Caco-2 (cell line): Measurements from ENCODE around the gene CACNA1A. TPM values are rescaled to one million over a fixed set of nuclear protein-coding genes. Genes with fewer than 3 reads are reported as not detected.

ENCODE experiments used
- BruUV-seq: library from RNA; stranded (reverse); fragments of 400-500 nt; replicated peaks from 2 replicates; lab custom pipeline; 2021; lab: Mats Ljungman, UMichigan
- CTCF ChIA-PET: fragments of 300-600 bp; sonication (Branson Sonifier 250); formaldehyde crosslinking; loops from one replicate; lab custom pipeline; 2022; ENCODE audit warnings: antibody characterized with exemption; lab: Charles Lee
- POLR2A ChIA-PET: fragments of 300-600 bp; sonication (Branson Sonifier 250); formaldehyde crosslinking; loops from one replicate; lab custom pipeline; 2022; ENCODE audit warnings: antibody characterized with exemption; lab: Charles Lee
- DNase-seq, 2 experiments: peaks; one replicate each; pipeline versions ENCODE4 v3.0.0 to v3.0.0-alpha.2; 2020 to 2022
- H3K27me3 ChIP-seq: replicated peaks from 2 replicates; pipeline ENCODE4 v1.6.0; 2011; ENCODE audit warnings: low read length; ENCODE audit not compliant: control insufficient read depth, insufficient read depth
- H3K36me3 ChIP-seq: 2 replicates; pipeline ENCODE4 v1.5.1; 2011; ENCODE audit warnings: low read length; ENCODE audit not compliant: control insufficient read depth, insufficient read depth
- H3K4me1 ChIP-seq: fragments of 250-450 bp; sonication (Bioruptor Pico); 2 replicates; pipeline ENCODE4 v1.5.1; 2020; ENCODE audit warnings: mild to moderate bottlenecking
- H3K4me3 ChIP-seq: 2 replicates; pipeline ENCODE4 v1.5.1; 2011; ENCODE audit warnings: low read depth, mild to moderate bottlenecking, control low read depth, low read length
- H3K9me3 ChIP-seq: fragments of 250-450 bp; sonication (Bioruptor Pico); 2 replicates; pipeline ENCODE4 v1.5.1; 2020; ENCODE audit warnings: mild to moderate bottlenecking, moderate library complexity
- H3K27ac Mint-ChIP-seq: one replicate; pipeline ENCODE4 v1.8.0; 2022; ENCODE audit warnings: mixed read lengths; ENCODE audit not compliant: unreplicated experiment
- H3K27me3 Mint-ChIP-seq: one replicate; pipeline ENCODE4 v1.8.0; 2022; ENCODE audit warnings: mixed read lengths; ENCODE audit not compliant: insufficient read depth, unreplicated experiment
- H3K36me3 Mint-ChIP-seq: one replicate; pipeline ENCODE4 v1.8.0; 2022; ENCODE audit warnings: mild to moderate bottlenecking, mixed read lengths; ENCODE audit not compliant: insufficient read depth, unreplicated experiment
- H3K4me1 Mint-ChIP-seq: one replicate; pipeline ENCODE4 v1.8.0; 2022; ENCODE audit warnings: low read depth, mixed read lengths; ENCODE audit not compliant: unreplicated experiment
- H3K4me3 Mint-ChIP-seq: one replicate; pipeline ENCODE4 v1.8.0; 2022; ENCODE audit warnings: mild to moderate bottlenecking, moderate library complexity, mixed read lengths; ENCODE audit not compliant: unreplicated experiment
- H3K9me3 Mint-ChIP-seq: one replicate; pipeline ENCODE4 v1.8.0; 2022; ENCODE audit warnings: mixed read lengths; ENCODE audit not compliant: unreplicated experiment
- intact Hi-C: fragments of 100-400 bp; cut with micrococcal nuclease; formaldehyde crosslinking; loops from one replicate; pipeline ENCODE4 v1.10.0; 2022; ENCODE audit not compliant: unreplicated experiment
- total RNA-seq: library from RNA; stranded (reverse); gene quantifications from 2 replicates; pipeline ENCODE4 v1.2.3, GENCODE V29; 2022
- TF ChIP-seq, protein P1 (sequence below), 2 experiments: fragments of 200-600 bp in 1 of 2; IDR thresholded peaks; 1 replicate in 1 of 2; 2 replicates in 1 of 2; pipeline versions ENCODE4 v1.5.1 to v1.8.0; 2011 to 2022; ENCODE audit warnings: antibody characterized with exemption in 1 of 2, control low read depth in 1 of 2, inconsistent platforms in 1 of 2, low read depth in 1 of 2, low read length in 1 of 2, mild to moderate bottlenecking in 1 of 2, moderate library complexity in 1 of 2; ENCODE audit not compliant: insufficient read depth in 1 of 2, severe bottlenecking in 1 of 2, unreplicated experiment in 1 of 2

Gene CACNA1A
- total RNA-seq, 1 experiment from 2014 or later, result not detected

DNA sequence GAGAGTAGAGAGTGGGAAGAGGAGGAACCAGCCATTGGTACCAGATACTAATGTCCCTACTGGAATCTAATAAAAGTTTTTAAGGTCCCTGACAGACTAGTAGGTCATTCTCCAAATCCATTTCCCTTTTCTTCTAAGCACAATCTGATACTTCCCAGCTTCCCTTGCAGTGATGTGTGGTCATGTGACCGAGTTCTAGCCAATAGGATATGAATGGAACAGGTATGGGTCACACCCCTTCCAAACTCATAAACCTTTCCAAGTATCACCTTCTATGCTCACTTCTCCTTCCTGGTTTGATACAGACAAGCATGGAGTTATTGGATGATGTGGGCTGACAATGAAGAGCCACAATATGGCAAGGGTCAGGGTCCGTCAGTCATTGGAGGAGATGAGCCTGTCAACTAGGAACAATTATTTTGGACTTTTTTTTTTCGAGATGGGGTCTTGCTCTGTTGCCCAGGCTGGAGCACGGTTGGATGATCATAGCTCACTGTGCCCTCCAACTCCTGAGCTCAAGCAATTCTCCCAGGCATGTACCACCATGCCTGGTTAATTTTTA lies 54.8 kb downstream of the CACNA1A start:
- Histone ChIP-seq H3K27me3 (no peaks in the 10 kb centered on the region), H3K4me1 (no peaks in the 10 kb centered on the region), H3K4me3 (no peak overlapping the region), H3K9me3 (no peaks in the 10 kb centered on the region), H3K36me3 (no peaks in the 10 kb centered on the region)
- H3K9me3 Mint-ChIP-seq, result peaks cover 17% of the 10 kb centered on the region
- no TSS peak for BruUV-seq
- no peak overlapping the region for H3K4me3 Mint-ChIP-seq
- no peak overlapping the region for H3K27ac Mint-ChIP-seq
- intact Hi-C loops, result no loop called here
- ChIA-PET CTCF (no interaction called here), POLR2A (no interaction called here)
- TF ChIP-seq, protein P1, sequence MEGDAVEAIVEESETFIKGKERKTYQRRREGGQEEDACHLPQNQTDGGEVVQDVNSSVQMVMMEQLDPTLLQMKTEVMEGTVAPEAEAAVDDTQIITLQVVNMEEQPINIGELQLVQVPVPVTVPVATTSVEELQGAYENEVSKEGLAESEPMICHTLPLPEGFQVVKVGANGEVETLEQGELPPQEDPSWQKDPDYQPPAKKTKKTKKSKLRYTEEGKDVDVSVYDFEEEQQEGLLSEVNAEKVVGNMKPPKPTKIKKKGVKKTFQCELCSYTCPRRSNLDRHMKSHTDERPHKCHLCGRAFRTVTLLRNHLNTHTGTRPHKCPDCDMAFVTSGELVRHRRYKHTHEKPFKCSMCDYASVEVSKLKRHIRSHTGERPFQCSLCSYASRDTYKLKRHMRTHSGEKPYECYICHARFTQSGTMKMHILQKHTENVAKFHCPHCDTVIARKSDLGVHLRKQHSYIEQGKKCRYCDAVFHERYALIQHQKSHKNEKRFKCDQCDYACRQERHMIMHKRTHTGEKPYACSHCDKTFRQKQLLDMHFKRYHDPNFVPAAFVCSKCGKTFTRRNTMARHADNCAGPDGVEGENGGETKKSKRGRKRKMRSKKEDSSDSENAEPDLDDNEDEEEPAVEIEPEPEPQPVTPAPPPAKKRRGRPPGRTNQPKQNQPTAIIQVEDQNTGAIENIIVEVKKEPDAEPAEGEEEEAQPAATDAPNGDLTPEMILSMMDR (IDR thresholded peaks at IDR 0.05; ENCODE audit: insufficient read depth in 1 of 2, low read depth in 1 of 2, low read length in 1 of 2, severe bottlenecking in 1 of 2, unreplicated experiment in 1 of 2), result no peak
- H3K27me3 Mint-ChIP-seq, result no peaks in the 10 kb centered on the region
- no peaks in the 10 kb centered on the region for H3K36me3 Mint-ChIP-seq
- no peaks in the 10 kb centered on the region for H3K4me1 Mint-ChIP-seq
- DNase-seq, result no peak

- Mint-ChIP-seq H3K4me1 (no peaks in the 10 kb centered on the region), H3K4me3 (no peak overlapping the region), H3K9me3 (peaks cover 17% of the 10 kb centered on the region), H3K27ac (no peak overlapping the region), H3K27me3 (no peaks in the 10 kb centered on the region), H3K36me3 (no peaks in the 10 kb centered on the region)
- POLR2A ChIA-PET, result no interaction called here
- intact Hi-C loops, result no loop called here
- no peaks in the 10 kb centered on the region for H3K27me3 ChIP-seq
- no peak for DNase-seq
- no peaks in the 10 kb centered on the region for H3K36me3 ChIP-seq
- H3K4me3 ChIP-seq, result no peak overlapping the region
- CTCF ChIA-PET, result no interaction called here
- no TSS peak for BruUV-seq
- H3K9me3 ChIP-seq, result no peaks in the 10 kb centered on the region
- H3K4me1 ChIP-seq, result no peaks in the 10 kb centered on the region
- TF ChIP-seq, protein P1 (IDR thresholded peaks at IDR 0.05; ENCODE audit: insufficient read depth in 1 of 2, low read depth in 1 of 2, low read length in 1 of 2, severe bottlenecking in 1 of 2, unreplicated experiment in 1 of 2), result no peak
Measured at GRCh38 chr19:13447978-13448377, 58.3 kb downstream of the CACNA1A start.

- Mint-ChIP-seq H3K9me3 (no peaks in the 10 kb centered on the region), H3K27me3 (no peaks in the 10 kb centered on the region), H3K27ac (no peak overlapping the region), H3K4me1 (no peaks in the 10 kb centered on the region), H3K36me3 (no peaks in the 10 kb centered on the region), H3K4me3 (no peak overlapping the region)
- H3K4me3 ChIP-seq, result no peak overlapping the region
- ChIA-PET CTCF (no interaction called here), POLR2A (no interaction called here)
- peak; percentile 41 to 49 for DNase-seq
- intact Hi-C loops, result no loop called here
- no peaks in the 10 kb centered on the region for H3K36me3 ChIP-seq
- no peaks in the 10 kb centered on the region for H3K27me3 ChIP-seq
- H3K9me3 ChIP-seq, result no peaks in the 10 kb centered on the region
- BruUV-seq, result no TSS peak
- TF ChIP-seq, protein P1 (IDR thresholded peaks at IDR 0.05; ENCODE audit: insufficient read depth in 1 of 2, low read depth in 1 of 2, low read length in 1 of 2, severe bottlenecking in 1 of 2, unreplicated experiment in 1 of 2), result no peak
- no peaks in the 10 kb centered on the region for H3K4me1 ChIP-seq
Measured at GRCh38 chr19:13441810-13442512, 64.3 kb downstream of the CACNA1A start.
